ENCODE measurements around the gene SLC6A18. TPM values are rescaled to one million over a fixed set of nuclear protein-coding genes. Genes with fewer than 3 reads are reported as not detected.

SLC6A18 gene
- total RNA-seq, 1 donor from 2014 or later: not detected

- intact Hi-C loops (cut with DNase I): no loop called here
- DNase-seq (ENCODE audit: missing footprints): no peak
- no peak for ATAC-seq
Observed at GRCh38 chr5:1244255-1244654, 19.1 kb downstream of the SLC6A18 start.

DNA sequence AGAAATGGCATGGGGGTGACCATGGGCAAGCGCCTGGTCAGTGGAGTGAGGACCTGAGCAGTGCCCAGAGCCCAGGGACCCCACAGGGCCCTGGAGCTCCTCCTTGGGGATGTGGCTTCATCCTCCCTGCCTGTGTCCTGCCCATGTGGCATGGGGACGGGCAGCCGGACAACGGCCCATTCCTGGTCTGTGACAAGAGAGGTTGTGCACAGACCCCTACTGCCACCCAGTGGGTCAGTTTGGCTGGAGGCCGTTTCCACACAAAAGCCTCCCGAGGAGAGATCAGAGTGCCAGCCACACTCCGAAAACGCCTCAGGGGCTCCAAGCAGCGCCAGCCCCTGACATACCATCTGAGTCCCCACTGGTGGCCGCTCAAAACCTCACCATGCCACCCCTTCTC is 19.8 kb downstream of the SLC6A18 start:
- intact Hi-C loops (cut with DNase I): no loop called here
- no peak for ATAC-seq

DNA sequence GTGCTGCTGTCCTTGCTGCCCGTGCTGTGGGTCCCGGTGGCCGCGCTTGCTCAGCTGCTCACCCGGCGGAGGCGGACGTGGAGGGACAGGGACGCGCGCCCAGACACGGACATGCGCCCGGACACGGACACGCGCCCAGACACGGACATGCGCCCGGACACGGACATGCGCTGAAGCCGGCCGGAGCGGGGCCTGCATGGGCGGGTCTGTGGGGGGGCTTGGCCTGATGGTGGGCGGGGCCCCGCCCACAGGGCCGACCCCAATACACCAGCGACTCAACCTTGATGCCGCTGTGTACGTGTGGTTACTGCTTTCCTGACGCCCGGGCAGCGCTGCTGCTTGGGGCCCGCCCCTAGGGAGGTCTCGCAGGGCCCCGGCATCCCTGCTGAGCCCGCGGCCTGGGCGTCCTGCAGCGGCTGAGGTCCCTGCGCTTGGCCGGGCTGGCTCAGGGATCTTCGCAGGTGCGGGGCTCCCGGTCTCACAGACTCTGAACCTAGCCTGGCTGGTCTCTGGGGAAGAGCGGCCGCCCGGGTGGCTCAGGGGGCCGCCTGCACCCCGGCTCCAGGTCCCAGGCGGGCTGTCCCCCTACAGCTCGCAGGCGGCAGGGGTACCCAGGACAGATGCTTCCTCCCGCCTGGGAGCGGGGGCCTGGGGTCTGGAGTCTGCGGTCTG is 20.9 kb downstream of the SLC6A18 start:
- DNase-seq (ENCODE audit: missing footprints) (no peak), ATAC-seq (no peak)
- intact Hi-C loops (cut with DNase I): no loop called here

More for the DNA sequence above, 19.8 kb downstream of the SLC6A18 start:
- no peak for DNase-seq (ENCODE audit: missing footprints)

- intact Hi-C loops (cut with DNase I): no loop called here
- DNase-seq (ENCODE audit: missing footprints): no peak
- no peak for ATAC-seq
Observed at GRCh38 chr5:1246711-1247431, 21.7 kb downstream of the SLC6A18 start.

DNA sequence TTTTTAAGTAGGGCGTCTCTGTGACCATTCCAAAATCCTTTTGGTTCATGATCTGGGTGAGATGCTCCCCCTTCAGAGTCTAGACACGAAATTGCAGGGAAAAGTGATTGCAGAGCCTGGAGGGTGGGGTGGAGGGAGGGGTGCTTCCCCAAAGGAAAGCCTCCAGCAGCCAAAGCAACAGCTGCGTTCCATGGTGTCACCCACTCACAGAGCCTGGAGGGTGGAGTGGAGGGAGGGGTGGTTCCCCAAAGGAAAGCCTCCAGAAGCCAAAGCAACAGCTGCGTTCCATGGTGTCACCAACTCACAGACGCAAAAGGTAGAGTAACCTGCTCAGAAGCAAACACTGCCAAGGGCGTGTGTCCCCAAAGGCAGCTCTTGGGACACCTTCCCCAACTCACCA is 22.6 kb downstream of the SLC6A18 start:
- no peak for ATAC-seq
- DNase-seq (ENCODE audit: missing footprints): no peak
- intact Hi-C loops (cut with DNase I): no loop called here

- ATAC-seq: no peak
- intact Hi-C loops (cut with DNase I): no loop called here
- DNase-seq (ENCODE audit: missing footprints): no peak
Observed at GRCh38 chr5:1249366-1250280, 24.4 kb downstream of the SLC6A18 start.

GRCh38 chr5:1251678-1252580 is 26.7 kb downstream of the SLC6A18 start:
- DNase-seq (ENCODE audit: missing footprints): peak; percentile 32
- ATAC-seq: no peak
- intact Hi-C loops (cut with DNase I): no loop called here

- DNase-seq (ENCODE audit: missing footprints) (peak; percentile 44), ATAC-seq (no peak)
- intact Hi-C loops (cut with DNase I): no loop called here
Observed at GRCh38 chr5:1252681-1253080, 27.5 kb downstream of the SLC6A18 start.

GRCh38 chr5:1253456-1254105 is 28.4 kb downstream of the SLC6A18 start:
- DNase-seq (ENCODE audit: missing footprints) (peak; percentile 52), ATAC-seq (no peak)
- intact Hi-C loops (cut with DNase I): no loop called here

DNA sequence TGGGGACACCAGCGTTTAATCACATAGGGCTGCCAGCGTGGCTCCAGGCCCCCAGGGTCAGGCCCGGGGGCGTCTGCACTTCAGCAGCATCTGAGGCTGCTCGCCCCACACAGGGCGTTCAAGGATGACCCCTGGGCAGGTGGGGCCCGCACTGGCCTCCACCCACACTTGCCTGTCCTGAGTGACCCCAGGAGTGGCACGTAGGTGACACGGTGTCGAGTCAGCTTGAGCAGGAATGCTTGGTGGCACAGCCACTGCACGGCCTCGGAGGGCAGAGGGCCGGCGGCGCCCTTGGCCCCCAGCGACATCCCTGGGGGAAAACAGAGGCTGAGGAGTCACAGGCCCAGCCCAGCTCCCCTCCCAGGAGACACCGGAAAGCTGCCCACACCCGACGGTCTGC is 29.0 kb downstream of the SLC6A18 start:
- intact Hi-C loops (cut with DNase I): no loop called here
- ATAC-seq (no peak), DNase-seq (ENCODE audit: missing footprints) (peak; percentile 53)

GRCh38 chr5:1255081-1255561 is 29.9 kb downstream of the SLC6A18 start:
- DNase-seq (ENCODE audit: missing footprints) (peak; percentile 50), ATAC-seq (no peak)
- intact Hi-C loops (cut with DNase I): no loop called here

DNA sequence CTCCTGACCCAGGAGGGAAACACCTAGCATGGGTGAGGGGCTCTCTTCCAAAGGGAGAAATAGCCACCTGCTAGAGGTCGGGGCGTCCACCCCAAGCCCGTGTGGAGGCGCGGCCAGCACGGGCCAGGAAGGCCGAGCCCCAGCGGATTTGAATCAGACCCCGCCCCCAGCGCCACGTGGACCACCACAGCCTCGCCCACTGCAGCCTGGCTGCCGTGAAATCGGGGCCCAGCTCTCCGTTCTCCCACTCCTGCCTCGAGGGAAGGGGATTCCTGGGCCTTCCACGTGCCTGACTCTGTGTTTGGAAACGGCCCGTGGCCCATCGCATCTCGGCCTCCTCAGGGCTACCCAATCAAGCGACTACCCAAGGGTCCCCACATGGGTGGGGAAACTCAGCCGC is 31.6 kb downstream of the SLC6A18 start:
- peak; percentile 57 for DNase-seq (ENCODE audit: missing footprints)
- no peak for ATAC-seq
- intact Hi-C loops (cut with DNase I): no loop called here

- ATAC-seq: no peak
- DNase-seq (ENCODE audit: missing footprints): no peak
- intact Hi-C loops (cut with DNase I): no loop called here
Observed at GRCh38 chr5:1257363-1257762, 32.2 kb downstream of the SLC6A18 start.

- DNase-seq (ENCODE audit: missing footprints) (peak; percentile 60), ATAC-seq (no peak)
- intact Hi-C loops (cut with DNase I): no loop called here
Observed at GRCh38 chr5:1257841-1258240, 32.7 kb downstream of the SLC6A18 start.

- intact Hi-C loops (cut with DNase I): no loop called here
- DNase-seq (ENCODE audit: missing footprints) (peak; percentile 65), ATAC-seq (no peak)
Observed at GRCh38 chr5:1259806-1260480, 34.8 kb downstream of the SLC6A18 start.

DNA sequence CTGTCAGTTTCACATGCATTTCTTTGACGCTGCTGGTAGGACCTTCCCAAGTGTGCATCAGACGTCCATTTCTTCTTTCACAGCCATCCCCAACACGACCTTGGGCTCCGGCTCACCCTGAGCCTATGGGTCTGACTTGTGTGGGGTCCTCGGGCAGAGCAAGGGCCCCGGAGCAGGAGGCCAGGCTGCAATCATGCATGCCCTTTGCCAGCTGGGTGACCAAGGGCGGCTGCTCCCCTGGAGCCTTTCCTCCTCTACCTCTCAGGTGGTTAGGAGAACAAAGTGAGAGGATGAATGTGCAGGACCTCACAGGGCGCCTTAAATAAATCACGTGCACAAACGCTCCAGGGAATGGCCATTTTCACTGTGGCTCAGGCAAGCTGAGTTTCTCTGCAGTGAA is 36.5 kb downstream of the SLC6A18 start:
- DNase-seq (ENCODE audit: missing footprints) (peak; percentile 57), ATAC-seq (no peak)
- intact Hi-C loops (cut with DNase I): no loop called here

- intact Hi-C loops (cut with DNase I): no loop called here
- ATAC-seq (no peak), DNase-seq (ENCODE audit: missing footprints) (peak; percentile 6)
Observed at GRCh38 chr5:1262381-1262780, 37.2 kb downstream of the SLC6A18 start.

Measured in Right ventricle myocardium inferior (tissue), 1 donor.